GM21576 (cell line): ENCODE data around the gene LGALSL.

ENCODE experiments used
- ATAC-seq: cut with Tn5 transposase; IDR thresholded peaks from one replicate; pipeline ENCODE4 v1.9.1; 2021; ENCODE audit warnings: mild to moderate bottlenecking, moderate library complexity; ENCODE audit not compliant: unreplicated experiment

The LGALSL gene

DNA sequence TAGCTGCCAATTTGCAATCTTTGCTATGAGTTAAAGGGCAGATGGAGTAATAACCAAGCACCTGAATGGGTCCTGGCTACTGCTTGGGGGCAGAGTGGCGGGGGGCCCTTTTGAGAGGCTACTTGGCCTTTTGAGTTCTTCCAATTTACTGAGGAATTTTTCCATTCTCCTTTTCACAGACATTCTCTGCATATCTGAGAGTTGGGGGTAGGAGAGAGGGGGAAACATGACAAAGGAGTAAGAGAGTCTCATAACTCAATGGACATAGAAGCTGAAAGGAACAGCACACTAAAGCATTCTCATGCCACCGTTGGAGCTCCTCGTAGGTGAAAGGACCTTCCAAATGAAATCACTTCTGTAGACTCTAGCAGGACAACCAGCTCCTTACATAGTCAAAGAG is 16.1 kb downstream of the LGALSL start:
- ATAC-seq = no peak

DNA sequence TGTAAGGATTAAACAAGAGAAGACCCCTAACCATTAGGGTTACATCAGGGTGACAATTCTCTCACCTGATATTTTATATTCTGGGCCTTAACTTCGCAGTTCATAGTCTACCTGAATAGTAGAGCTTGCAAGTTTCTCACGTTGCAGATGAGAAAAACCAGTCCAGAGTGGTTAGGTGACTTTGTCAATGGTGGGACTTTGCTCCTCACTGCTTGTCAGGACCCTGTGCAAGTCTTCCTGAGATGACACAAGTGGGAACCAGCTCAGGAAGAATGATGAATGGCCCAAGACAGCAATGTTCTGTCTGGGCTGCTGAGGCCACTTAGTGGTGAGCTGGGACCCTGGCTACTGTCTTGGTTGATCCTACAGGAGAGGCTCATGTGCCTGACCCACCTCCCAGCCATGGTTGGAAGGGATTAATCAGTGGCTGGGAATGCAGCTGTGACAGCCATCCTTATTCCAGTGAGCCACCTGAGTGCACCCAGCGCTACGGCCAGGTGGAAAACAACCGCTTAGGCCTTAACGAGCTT is 16.9 kb downstream of the LGALSL start:
- ATAC-seq = no peak

DNA sequence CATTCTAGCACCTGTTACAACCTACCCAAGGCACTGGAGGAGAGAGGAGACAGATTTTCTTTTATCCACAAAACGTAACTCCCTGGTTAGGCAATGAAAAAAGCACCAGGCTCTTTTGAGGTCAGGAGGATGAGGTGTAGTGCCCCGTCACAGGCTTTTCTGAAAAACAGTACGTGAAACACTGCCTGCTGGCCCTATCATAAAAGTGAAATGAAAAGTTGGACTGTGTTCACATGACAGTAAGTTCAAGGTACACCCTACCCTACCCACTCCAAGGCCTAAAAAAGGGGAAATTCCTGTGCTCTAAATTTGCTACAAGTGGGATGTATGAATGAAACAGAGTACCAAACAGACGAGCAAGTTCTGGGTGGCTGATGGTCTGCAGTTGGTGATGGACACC is 17.6 kb downstream of the LGALSL start:
- no peak for ATAC-seq

DNA sequence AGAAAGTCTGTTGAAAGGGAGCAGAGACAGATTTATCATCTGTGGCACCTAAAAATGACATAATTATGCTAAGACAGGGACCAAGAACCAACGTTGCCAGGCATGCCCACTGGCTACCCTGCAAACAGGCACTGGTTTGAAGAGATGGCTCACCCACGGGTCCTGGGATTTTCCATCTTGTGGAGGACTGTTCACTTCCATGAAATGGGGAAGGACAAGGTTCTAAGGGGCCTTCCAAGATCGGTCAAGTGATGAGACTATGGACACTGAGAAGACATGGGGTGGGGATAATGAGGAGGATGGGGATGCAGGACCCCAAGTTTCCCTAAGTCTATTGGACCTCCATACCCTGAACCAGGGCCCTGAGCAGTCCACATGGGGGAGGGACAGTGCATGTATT is 18.9 kb downstream of the LGALSL start:
- no peak for ATAC-seq

DNA sequence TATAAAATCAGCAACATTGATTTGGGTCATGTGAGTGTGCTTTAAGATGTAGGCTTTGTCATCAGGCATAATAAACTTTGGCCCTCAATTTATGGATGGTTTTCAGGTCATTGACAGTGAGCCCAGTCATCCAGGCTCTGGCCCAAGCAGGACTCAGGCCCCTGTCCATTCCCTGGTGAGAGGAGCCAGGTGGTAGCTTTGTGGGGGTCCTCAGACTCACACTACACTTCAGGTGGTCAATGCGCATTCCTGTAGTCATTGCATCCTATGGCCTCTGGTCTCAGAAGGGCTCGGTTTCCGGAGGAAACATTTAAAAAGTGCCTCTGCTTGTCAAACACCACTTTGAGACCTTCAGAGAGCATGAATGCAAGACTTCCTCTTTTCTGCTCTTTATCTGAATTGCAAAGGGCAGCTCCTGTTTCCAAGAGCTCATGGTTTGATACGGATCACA is 20.2 kb downstream of the LGALSL start:
- ATAC-seq = no peak

DNA sequence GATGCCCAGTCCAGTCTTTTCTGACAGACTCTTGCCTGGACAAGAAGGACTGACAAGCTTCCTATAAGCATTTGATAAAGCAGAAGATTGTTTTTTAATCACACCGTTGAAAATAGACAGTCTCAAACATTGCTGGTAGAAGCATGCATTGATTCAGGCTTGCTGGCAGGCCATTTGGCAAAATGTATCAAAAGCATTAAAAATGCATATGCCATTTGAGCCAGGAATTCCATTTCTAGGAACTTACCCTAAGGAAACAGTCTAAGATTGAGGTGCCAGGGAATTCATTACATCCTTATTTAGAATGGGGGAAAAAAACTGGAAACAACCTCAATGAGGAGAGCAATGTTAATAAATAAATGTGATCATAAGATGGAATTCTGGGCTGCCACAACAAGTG is 20.7 kb downstream of the LGALSL start:
- no peak for ATAC-seq

DNA sequence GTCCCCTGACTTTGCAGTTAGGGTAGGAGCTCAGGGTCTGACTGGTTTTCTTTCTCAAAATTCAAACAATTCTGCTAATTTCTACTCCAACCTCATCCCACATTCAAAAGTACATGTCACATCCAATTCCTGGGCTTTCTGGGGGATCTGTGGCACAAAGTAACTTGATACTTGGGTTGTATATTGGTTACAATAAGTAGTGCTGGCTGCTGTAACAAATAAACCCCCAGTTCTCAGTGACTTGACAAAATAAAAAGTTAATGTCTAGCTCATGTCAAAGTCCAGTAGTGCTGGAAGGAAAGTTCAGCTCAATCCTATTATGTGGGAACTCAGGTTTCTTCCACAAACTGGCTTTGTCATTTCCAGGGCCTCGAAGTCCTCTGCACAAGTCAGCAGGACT is 23.1 kb downstream of the LGALSL start:
- ATAC-seq = no peak

DNA sequence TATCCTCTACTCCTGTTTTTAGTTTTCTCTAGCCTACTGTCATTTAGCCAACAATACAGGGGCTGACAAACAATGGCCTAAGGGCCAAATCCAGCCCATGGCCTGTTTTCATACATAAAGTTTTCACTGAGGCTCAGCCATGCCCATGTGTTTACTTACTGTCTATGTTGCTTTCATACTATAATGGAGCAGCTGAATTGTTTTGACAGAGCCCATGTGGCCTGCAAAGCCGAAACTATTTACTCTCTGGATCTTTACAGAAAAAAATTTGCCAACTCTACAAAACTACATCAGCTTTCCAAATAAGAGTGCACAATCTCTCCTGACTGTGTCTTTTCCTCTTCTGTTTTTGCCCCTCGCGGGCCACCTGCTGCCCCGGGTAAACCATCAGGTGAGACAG is 24.0 kb downstream of the LGALSL start:
- ATAC-seq = no peak

DNA sequence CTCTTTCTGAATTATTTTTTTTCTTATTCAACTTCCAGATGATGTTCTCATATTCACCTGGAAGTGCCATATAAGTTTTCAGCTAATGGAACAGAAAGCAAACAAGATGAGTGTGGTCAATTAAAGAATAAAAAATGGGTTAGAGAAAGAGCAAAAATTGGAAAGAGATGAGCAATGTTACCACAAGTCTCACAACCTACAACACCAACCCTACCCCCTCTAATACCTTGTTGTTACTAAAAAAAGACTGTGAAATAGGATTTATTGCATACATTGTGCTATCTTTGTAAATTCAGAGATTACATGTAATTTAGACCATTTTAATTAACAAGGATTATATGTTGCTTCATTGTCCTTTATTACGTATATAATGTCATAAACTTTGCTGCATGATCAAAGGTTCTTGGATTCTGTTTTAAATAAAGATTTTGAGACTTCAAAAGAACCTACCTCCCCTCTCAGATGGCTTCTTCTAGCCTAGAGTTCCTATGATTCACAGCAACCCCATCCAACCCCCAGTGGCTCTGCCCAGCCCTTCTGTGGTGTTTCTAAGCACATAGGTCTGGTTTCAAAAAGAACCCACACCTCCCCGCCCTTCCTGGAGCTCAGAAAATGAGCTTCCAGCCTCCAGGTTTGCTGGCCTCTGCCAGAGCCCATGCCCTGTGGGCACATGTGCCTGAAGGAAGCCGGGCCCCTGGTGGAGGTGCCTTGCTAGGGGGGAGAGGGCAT is 24.7 kb downstream of the LGALSL start:
- ATAC-seq = no peak

DNA sequence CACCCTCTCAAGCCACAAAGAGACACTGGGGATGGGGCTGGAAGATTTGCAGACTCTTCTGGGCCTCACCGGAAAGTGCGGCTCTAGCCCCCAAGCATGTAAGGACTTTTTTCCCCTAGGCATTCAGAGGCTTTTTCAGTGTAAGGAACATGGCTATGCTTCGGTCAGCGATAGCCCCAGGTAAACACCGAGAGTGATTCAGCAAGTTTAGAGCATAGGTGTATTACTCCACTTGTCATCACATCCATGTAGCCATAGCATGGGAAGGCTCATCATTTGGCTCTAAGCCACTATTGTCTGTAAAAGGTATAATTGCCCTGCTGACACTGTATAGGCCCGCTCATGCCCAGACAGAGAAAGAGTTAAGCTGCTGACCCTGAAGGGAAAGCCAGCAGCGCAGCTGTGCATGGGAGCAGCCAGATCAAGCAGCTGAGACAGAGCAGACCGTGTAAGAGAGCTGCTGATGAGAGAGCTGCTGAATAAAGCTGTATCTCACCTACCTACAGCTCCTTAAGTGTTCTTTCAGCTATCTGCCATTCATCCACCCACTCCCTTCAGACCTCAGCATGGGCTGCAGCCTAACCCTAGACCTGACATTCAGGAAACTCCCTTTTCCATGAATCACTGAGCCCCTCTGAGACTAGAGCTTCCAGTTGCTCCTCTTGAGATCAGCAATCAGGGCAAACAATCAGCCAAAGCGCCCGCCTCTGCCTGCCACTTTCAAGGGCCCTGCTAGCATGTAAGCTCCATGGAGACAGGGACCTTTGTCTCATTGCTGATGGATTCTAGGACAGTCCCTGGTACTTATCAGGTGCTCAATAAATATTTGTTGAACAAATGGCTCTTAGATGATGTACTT is 25.5 kb downstream of the LGALSL start:
- no peak for ATAC-seq

DNA sequence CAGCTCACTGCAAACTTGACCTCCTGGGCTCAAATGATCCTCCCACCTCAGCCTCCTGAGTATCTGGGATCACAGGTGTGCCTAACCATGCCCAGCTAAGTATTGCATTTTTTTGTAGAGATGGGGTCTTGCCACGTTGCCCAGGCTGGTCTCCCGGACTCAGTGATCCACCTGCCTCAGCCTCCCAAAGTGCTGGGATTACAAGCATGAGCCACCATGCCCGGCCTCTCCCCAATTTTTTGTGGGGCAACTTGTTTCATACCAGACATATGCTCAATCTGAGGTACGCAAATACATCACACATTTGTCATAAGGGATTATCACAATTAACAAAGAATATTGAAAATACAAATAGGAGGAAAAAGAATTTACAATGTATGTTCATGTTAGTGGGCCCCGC is 27.7 kb downstream of the LGALSL start:
- no peak for ATAC-seq

DNA sequence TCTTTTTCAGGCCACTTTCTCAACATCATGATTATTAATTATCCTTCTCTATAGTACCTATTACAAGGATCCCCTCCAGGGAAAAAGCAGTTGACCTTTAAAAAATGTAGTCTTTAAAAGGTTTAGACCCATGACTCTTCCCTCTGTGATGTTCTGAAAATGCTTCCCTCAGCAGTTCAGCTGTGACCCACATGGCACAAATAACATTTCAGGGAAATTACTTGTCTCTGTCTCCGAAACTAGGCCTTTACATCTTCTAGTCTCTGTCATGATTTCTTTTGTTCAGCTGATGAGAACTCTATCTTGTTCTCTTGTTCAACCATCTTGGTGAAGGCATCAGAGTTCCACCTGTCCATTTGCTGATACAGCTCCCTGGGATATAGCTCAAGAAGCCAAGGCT is 28.3 kb downstream of the LGALSL start:
- no peak for ATAC-seq

DNA sequence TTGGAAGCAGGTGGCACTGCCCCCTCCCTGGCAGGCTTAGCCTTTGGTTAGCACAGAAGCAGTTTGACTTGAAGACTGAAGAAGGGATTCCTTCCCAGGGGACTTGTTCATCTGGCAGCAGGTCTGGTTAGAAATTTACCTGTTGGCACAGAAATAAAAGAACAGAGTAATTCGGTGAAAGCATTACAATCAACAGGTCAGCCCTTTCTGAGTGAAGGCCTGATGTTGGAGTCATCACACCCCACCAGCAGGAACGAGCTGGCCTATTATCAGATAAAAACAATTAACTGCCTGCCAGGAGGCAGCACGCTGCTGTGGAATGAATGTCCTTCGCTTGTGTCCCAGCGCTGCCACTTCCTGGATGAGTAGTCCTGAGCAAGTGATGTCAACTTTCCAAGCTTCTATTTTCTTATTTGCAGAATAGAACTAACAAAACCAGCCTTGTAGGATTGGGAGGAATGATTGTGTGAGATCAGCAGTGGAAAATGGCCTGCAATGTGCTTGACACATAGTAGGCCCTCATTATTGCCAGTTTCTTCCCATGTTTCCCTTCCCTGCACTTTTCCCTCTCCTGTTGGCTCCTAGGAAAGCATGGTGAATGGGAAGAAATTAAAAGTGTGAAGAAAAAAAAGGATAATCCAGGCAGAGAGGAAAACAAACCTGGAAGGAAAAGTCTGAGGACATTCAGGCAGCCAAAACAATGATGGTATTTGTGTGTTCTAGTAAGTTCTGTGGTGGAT is 29.0 kb downstream of the LGALSL start:
- ATAC-seq = no peak

DNA sequence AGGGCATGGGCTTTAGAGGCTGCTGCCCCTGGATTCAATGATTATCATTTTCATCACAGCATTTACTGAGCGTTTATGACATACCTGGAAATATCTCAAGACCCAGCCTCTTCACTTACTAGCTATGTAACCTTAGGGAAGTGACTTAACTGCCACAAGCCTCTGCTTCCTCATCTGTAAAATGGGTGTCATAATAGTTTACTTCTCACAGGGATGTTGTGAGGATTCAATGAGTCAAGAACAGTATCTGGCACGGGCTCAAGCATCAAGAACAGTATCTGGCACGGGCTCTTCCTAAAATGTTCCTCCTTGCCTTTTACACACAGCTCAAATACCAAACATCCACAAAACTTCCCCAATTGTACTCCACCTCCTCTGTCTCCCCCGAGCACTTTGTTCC is 31.4 kb downstream of the LGALSL start:
- ATAC-seq = no peak

DNA sequence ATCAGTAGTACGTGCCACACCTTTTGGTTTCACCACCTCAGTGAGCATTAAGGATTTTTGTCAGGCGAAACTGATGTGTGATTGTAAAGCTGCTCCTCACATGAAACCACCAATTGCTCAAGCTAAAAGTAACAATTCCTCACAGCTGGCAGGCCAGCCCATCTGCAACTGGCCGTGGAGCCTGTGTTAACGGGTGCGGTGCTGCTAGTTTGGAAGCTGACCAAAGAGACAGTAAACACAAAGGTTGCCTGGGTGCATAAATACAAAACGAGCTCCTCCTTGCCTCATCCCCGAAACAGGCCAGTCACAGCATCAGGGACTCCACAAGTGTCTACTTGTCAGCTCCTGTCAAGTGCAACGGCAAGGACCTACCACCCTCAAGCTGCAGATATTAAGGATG is 32.0 kb downstream of the LGALSL start:
- no peak for ATAC-seq

DNA sequence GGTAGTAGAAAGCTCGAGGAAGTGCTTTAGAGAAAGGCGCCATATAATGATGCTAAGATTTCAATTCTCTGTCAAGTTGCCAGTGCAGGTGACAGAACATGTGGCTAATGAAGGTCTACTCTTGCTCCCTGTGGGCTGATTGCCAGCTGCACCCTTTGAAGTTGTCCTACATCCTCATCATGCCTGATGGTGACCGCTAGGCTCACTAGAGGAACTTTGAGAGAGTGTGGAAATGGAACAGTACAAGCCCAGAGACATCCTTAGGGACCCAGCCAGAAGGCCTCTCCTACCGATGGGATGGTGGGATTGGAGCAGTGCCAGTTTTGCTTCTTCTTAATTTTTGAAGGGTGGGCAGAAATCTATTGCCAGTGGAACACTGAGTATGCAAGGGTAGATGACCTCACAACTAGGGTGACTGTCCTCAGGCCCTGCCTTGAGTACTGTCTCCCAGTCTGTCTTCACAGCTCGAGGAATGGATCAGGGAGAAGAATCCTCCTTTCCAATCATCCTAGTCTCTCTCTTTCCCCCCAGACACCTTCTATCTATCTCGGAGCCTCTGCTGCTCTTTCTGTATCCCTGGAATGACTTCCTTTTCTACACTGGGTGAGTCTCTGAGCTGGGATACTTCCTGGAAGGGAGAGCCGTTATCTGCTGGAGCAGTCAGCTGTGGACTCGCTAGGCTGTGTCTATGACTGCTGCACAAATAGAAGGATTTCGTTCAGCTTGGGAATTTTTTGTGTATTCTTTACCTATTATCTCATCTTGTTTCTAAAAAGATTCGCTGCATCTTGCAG is 33.5 kb downstream of the LGALSL start:
- no peak for ATAC-seq

DNA sequence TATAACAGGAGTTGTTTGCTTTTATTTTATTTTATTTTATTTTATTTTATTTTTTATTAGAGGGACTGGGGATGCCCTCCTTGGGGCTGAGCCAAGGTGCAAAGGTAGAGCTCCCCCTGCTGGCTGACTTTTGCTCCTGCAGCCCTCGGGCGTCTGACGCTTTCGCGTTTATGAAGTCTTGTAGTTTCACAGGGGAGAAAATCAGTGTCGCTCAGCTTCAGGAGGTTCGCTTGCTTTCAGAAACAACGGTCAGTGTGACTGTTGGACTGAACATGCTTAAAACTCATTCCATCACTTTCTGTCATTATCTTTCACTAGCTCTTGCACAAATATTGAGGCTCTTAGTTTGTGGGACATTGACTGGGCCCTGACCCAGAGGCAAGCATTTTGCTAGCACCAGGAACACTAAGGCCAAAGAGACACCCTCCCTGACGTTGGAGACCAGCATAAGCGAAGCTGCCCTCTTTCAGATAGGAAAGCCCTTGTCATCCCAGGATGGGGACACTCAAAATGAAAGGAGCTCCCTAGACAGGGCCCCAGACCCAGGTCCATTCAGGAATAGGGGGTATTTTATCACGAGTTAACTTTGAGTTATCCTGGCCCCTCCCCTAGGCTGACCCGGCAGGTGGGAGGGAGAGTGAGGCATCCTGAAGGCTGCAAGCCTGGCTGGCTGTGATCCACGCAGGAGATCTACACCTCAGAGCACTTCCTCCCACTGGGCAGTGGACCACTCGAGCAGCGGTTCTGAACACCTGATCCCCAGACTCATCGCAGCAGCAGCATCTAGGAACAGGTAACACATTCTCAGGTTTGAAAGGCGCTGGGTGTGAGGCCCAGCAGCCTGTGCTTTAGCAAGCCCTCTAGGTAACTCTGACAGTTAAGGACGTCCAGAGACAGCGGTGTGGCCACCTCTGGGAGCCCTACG is 34.4 kb downstream of the LGALSL start:
- no peak for ATAC-seq

DNA sequence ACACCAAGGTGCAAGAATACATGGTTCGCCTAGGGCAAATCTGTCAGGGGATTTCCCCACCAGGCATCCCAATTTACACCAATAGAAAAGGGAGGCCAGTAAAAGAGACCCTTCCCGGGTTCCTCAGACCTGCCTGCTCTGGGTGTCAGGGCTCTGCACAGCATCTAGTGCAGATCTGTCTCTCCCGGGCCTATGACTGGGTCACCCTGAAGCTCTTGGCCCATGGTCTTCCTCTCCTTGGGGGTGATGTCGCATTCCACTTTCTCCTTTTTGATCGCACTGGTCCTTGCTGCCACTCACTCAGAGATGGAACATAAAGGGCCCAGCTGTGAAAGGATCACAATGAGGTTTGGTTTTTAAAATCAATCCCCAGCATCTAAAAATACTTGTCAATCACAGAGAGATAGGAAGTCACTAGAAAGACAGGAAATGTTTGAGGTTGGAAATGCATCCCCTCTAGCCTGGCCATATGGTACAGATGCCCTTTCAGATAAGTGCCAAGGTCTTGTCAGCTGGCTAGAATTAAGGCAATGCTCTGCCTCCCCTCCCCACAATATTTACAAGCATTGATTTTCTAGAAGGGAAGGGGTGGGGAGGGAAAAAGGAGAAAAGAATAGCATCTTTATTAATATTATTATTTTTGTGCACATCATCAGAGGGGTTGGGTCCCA is 35.3 kb downstream of the LGALSL start:
- no peak for ATAC-seq

DNA sequence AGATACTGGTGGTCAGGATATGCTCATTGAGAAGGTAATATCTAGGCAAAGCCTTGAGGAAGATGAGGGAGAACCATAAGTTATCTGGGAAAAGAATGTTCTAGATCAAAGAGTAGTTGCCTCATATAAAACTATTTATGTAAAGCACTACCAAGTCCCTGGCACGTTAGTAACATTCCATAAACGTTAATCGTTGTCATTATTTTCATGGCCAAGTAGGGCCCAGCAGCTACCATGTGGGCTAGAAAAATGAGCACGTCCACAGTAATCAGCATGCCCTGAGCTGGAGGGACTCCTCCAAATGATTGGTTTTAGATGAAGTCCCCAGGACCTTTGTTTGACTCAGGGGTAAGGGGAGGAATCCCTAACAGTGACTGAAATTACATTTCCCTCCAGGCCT is 37.5 kb downstream of the LGALSL start:
- no peak for ATAC-seq
